Stimulated activated naive B cell treated with anti-CD40 and anti-IgM and Interleukin-4, amounts not matched to agents 10 μg/mL and 1 μg/mL and 100 μg/mL, for 72 hours (primary cell): ENCODE measurements around the gene HCRTR1.
"Not testable (repeated sequence)": the region's sequence is repeated elsewhere in the genome, so short reads cannot be mapped to it uniquely, and the experiment has no call there.

Source experiments
- ATAC-seq, 2 donors: fragments of 150-1000 bp; cut with Tn5 transposase; replicated peaks; 2 replicates each; pipeline ENCODE4 v1.10.0; 2021; ENCODE audit warnings: moderate library complexity in 1 of 2
- DNase-seq: peaks from one replicate; pipeline ENCODE4 v3.0.0; 2021
- H3K27ac Mint-ChIP-seq: one replicate; pipeline ENCODE4 v1.8.0; 2022; ENCODE audit warnings: mild to moderate bottlenecking, mixed read lengths
- H3K27me3 Mint-ChIP-seq, 2 donors: one replicate each; pipeline ENCODE4 v1.8.0; 2022; ENCODE audit warnings: mixed read lengths in 2 of 2
- H3K36me3 Mint-ChIP-seq, 2 donors: one replicate each; pipeline ENCODE4 v1.8.0; 2022; ENCODE audit warnings: mixed read lengths in 2 of 2, mild to moderate bottlenecking in 1 of 2
- H3K4me1 Mint-ChIP-seq, 2 donors: one replicate each; pipeline ENCODE4 v1.8.0; 2022; ENCODE audit warnings: mixed read lengths in 2 of 2, mild to moderate bottlenecking in 1 of 2
- H3K4me3 Mint-ChIP-seq, 2 donors: one replicate each; pipeline ENCODE4 v1.8.0; 2022; ENCODE audit warnings: mild to moderate bottlenecking in 2 of 2, mixed read lengths in 2 of 2, moderate library complexity in 1 of 2
- H3K9me3 Mint-ChIP-seq, 2 donors: one replicate each; pipeline ENCODE4 v1.8.0; 2022; ENCODE audit warnings: mixed read lengths in 2 of 2, mild to moderate bottlenecking in 1 of 2

Gene HCRTR1

DNA sequence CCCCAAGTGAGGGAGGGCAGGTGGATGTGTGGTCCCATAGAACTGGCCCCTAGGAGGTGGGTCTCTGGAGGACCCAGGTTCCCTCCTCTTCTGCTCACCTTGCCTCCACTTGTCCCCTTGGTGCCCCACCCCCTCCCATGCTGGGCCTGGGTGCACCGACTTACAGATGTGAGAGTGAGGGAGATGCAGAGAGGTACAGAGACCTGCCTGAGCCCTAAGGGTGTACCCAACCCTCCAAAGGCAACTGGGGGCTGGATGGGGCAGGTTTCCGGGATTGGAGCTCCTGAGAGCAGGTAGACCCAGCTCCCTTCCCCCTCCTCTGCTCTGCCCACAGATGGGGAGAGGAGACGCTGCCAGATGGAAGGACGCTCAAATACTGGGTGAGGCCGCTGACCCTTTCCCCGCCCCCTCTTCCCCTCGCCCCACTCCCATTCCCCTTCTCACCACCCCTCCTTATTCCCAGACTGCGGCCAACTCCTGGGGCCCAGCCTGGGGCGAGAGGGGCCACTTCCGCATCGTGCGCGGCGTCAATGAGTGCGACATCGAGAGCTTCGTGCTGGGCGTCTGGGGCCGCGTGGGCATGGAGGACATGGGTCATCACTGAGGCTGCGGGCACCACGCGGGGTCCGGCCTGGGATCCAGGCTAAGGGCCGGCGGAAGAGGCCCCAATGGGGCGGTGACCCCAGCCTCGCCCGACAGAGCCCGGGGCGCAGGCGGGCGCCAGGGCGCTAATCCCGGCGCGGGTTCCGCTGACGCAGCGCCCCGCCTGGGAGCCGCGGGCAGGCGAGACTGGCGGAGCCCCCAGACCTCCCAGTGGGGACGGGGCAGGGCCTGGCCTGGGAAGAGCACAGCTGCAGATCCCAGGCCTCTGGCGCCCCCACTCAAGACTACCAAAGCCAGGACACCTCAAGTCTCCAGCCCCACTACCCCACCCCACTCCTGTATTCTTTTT lies 30.8 kb upstream of the HCRTR1 start:
- peaks cover 22 to 26% of the 10 kb centered on the region in 2 donors for H3K27me3 Mint-ChIP-seq
- peaks cover 4 to 10% of the 10 kb centered on the region in 2 donors for H3K4me1 Mint-ChIP-seq
- H3K4me3 Mint-ChIP-seq, result no peak overlapping the region
- ATAC-seq, result no peak
- H3K36me3 Mint-ChIP-seq, result no peaks in the 10 kb centered on the region
- peak overlapping the region; percentile 5 for H3K27ac Mint-ChIP-seq
- H3K9me3 Mint-ChIP-seq, result no peaks in the 10 kb centered on the region
- no peak for DNase-seq

DNA sequence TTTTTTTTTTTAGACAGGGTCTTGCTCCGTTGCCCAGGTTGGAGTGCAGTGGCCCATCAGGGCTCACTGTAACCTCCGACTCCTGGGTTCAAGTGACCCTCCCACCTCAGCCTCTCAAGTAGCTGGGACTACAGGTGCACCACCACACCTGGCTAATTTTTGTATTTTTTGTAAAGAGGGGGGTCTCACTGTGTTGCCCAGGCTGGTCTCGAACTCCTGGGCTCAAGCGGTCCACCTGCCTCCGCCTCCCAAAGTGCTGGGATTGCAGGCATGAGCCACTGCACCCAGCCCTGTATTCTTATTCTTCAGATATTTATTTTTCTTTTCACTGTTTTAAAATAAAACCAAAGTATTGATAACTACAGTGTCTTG lies 30.2 kb upstream of the HCRTR1 start:
- not testable (repeated sequence) for H3K4me1 Mint-ChIP-seq, ATAC-seq, DNase-seq, H3K27ac Mint-ChIP-seq, H3K9me3 Mint-ChIP-seq, H3K4me3 Mint-ChIP-seq, H3K36me3 Mint-ChIP-seq
- peaks cover 22 to 30% of the 10 kb centered on the region in 2 donors for H3K27me3 Mint-ChIP-seq

DNA sequence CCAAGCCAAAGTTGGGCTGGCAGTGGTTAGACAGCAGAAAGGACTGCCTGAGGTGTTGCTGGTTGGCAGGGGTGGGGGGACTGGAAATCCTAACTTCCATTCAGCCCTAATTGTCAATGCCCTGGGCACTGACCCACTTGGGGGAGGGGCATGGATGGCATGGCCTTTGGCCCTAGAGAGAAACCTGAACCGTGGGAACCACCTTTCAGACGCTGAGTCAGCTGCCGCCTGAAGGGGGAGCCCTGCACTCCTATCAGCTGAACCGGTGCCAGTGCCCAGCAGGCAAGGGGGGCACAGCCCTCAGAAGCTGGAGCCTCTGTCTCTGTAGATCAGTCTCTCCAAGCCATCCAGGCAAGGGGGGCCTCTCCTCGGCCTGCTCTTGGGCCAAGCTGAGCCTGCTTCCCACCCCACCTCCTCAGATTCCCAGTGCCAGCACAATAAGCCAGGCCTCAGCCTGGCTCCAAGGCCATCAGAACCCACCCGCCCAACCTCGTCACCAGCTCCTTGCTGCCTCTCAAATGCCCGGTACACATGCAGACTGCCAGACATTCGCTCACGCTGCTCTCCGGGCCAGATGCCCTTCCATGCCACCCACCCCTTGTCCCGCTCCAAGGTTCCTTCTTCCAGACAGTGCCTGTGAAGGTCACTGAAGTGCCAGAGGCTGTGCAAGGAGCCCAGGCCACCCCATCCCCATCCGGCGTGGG lies 29.6 kb upstream of the HCRTR1 start:
- peaks cover 4 to 10% of the 10 kb centered on the region in 2 donors for H3K4me1 Mint-ChIP-seq
- H3K4me3 Mint-ChIP-seq, result peak overlapping the region in 1 of 2 donors; percentile 28
- H3K36me3 Mint-ChIP-seq, result no peaks in the 10 kb centered on the region
- no peaks in the 10 kb centered on the region for H3K9me3 Mint-ChIP-seq
- peak; percentile 51 for DNase-seq
- H3K27ac Mint-ChIP-seq, result no peak overlapping the region
- ATAC-seq, result peak; percentile 88 to 92
- H3K27me3 Mint-ChIP-seq, result peaks cover 22 to 30% of the 10 kb centered on the region in 2 donors

DNA sequence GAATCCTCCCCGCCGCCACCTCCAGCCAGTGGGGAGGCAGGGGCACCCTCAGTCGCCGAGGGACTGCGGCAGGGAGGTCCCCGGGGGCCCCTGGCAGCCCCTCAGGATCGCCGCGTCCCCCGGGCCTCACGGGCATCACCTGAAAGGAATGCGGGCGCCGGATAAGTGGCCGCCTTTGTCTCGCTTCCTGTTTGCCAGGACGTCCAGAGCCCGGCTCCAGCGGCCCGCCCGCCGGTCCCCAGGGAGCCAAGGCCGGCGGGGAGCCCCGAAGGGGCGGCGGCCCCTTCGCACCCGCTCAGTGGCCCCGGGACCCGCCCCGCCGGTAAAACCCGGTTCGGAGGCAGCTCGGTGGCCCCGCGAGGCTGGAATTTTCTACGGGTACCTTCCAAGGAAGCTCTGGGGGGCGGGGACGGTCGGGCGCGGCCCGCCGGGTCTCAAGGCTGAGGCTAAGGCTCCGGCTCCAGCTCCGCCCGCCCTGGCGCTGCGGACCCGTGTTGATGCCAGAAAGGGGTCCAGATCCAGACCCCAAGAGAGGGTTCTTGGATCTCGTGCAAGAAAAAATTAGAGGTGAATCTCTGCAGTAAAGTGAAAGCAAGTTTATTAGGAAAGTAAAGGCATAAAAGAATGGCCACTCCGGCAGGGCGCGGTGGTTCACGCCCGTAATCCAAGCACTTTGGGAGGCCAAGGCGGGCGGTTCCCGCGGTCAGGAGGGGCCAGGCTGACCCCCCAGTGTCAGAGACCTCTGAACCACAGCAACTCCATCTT lies 28.6 kb upstream of the HCRTR1 start:
- Mint-ChIP-seq H3K4me1 (peaks cover 4 to 12% of the 10 kb centered on the region in 2 donors), H3K27me3 (peaks cover 22 to 30% of the 10 kb centered on the region in 2 donors), H3K9me3 (no peaks in the 10 kb centered on the region), H3K4me3 (peak overlapping the region; percentile 22 to 32), H3K27ac (no peak overlapping the region), H3K36me3 (no peaks in the 10 kb centered on the region)
- ATAC-seq, result peak in 1 of 2 donors; percentile 22
- DNase-seq, result no peak

- Mint-ChIP-seq H3K9me3 (no peaks in the 10 kb centered on the region), H3K4me1 (peaks cover 9 to 23% of the 10 kb centered on the region in 2 donors), H3K36me3 (no peaks in the 10 kb centered on the region), H3K4me3 (no peak overlapping the region), H3K27ac (no peak overlapping the region), H3K27me3 (peaks cover 18 to 26% of the 10 kb centered on the region in 2 donors)
- ATAC-seq (no peak), DNase-seq (no peak)
Measured at GRCh38 chr1:31591425-31592093, 25.9 kb upstream of the HCRTR1 start.

DNA sequence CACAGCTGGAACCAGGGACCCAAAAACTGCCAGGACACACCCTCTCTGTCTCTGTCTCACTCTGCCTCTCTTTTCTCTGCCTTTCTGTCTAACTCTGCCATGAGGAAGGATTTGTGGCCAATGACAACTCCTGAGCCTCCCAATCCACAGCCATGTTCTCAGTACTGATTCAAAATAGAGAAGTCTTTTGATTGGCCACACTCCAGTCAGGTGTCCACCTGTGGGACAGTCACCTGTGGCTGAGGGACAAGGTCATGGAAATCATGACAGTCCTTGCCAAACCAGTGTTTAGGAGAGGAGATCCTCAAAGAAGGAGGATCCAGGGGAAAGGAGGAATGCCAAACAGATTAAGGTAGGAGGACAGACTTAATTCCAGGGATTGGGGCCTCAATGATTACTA lies 25.4 kb upstream of the HCRTR1 start:
- H3K27me3 Mint-ChIP-seq, result peaks cover 16 to 26% of the 10 kb centered on the region in 2 donors
- no peaks in the 10 kb centered on the region for H3K36me3 Mint-ChIP-seq
- DNase-seq (no peak), ATAC-seq (no peak)
- H3K4me1 Mint-ChIP-seq, result peaks cover 12 to 26% of the 10 kb centered on the region in 2 donors
- H3K4me3 Mint-ChIP-seq, result no peak overlapping the region
- no peak overlapping the region for H3K27ac Mint-ChIP-seq
- no peaks in the 10 kb centered on the region for H3K9me3 Mint-ChIP-seq

DNA sequence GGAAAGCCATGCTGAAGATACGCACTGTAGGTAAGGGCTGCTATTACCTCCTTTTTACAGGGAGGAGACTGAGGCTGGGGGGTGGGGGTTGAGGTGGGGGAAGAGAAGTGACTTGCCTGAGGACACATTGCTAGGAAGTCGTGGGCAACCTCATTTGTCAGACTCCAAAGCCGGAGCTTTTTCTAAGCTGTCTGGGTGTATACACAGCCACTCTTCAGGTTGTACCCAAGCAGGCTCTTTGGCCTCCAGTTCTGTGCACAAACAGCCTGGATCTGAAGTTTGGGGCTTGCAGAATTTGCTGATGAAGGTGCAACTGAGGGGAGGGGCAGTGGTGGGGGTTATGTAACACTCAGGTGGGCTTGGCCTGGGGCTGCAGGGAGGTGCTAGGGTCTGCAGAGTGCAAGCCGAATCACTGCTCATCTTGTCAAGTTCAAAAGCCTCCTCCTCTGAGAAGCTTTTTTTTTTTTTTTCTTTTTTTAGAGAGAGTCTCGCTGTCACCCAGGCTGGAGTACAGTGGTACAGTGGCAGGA lies 24.3 kb upstream of the HCRTR1 start:
- Mint-ChIP-seq H3K36me3 (no peaks in the 10 kb centered on the region), H3K9me3 (no peaks in the 10 kb centered on the region), H3K27me3 (peaks cover 10 to 21% of the 10 kb centered on the region in 2 donors), H3K4me3 (no peak overlapping the region), H3K4me1 (peaks cover 10 to 19% of the 10 kb centered on the region in 2 donors), H3K27ac (no peak overlapping the region)
- DNase-seq (no peak), ATAC-seq (no peak)

GRCh38 chr1:31593770-31594632 lies 23.5 kb upstream of the HCRTR1 start:
- Mint-ChIP-seq H3K36me3 (no peaks in the 10 kb centered on the region), H3K4me3 (no peak overlapping the region), H3K4me1 (peaks cover 9 to 17% of the 10 kb centered on the region in 2 donors), H3K27ac (no peak overlapping the region), H3K9me3 (no peaks in the 10 kb centered on the region), H3K27me3 (peaks cover 5 to 19% of the 10 kb centered on the region in 2 donors)
- peak; percentile 66 for DNase-seq
- ATAC-seq, result peak; percentile 97 to 98

GRCh38 chr1:31595836-31596736 lies 21.4 kb upstream of the HCRTR1 start:
- ATAC-seq (peak in 1 of 2 donors; percentile 35), DNase-seq (no peak)
- Mint-ChIP-seq H3K4me1 (peaks cover 16 to 27% of the 10 kb centered on the region in 2 donors), H3K36me3 (no peaks in the 10 kb centered on the region), H3K27me3 (peaks cover 0 to 9% of the 10 kb centered on the region in 2 donors), H3K9me3 (no peaks in the 10 kb centered on the region), H3K4me3 (no peak overlapping the region), H3K27ac (no peak overlapping the region)

DNA sequence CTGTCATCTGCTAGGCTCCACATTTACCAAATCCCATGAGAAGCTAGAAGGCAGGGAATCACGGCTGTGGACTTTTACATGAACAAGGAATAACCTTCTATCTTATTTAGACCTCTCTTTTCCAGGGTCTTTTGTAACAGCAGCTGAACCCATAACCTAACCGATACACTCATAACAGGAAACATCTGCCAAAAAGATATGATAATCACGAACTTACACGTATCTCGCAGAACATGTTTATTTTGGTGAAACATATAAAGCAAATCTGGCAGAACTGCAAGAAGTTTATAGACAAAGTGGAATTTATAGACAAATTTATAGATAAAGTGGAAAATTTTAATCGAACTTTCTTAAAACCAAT lies 20.8 kb upstream of the HCRTR1 start:
- peaks cover 0 to 4% of the 10 kb centered on the region in 2 donors for H3K27me3 Mint-ChIP-seq
- H3K27ac Mint-ChIP-seq, result no peak overlapping the region
- no peak overlapping the region for H3K4me3 Mint-ChIP-seq
- H3K36me3 Mint-ChIP-seq, result no peaks in the 10 kb centered on the region
- H3K4me1 Mint-ChIP-seq, result peaks cover 16 to 32% of the 10 kb centered on the region in 2 donors
- no peaks in the 10 kb centered on the region for H3K9me3 Mint-ChIP-seq
- ATAC-seq (peak in 1 of 2 donors; percentile 28), DNase-seq (no peak)

GRCh38 chr1:31598980-31599379 lies 18.5 kb upstream of the HCRTR1 start:
- H3K27ac Mint-ChIP-seq, result peak overlapping the region; percentile 73
- no peak overlapping the region for H3K4me3 Mint-ChIP-seq
- H3K27me3 Mint-ChIP-seq, result no peaks in the 10 kb centered on the region
- peaks cover 16 to 29% of the 10 kb centered on the region in 2 donors for H3K4me1 Mint-ChIP-seq
- ATAC-seq (no peak), DNase-seq (no peak)
- H3K9me3 Mint-ChIP-seq, result no peaks in the 10 kb centered on the region
- H3K36me3 Mint-ChIP-seq, result no peaks in the 10 kb centered on the region

- no peak overlapping the region for H3K27ac Mint-ChIP-seq
- no peaks in the 10 kb centered on the region for H3K9me3 Mint-ChIP-seq
- no peak for DNase-seq
- no peaks in the 10 kb centered on the region for H3K36me3 Mint-ChIP-seq
- H3K27me3 Mint-ChIP-seq, result no peaks in the 10 kb centered on the region
- no peak for ATAC-seq
- peaks cover 16 to 28% of the 10 kb centered on the region in 2 donors for H3K4me1 Mint-ChIP-seq
- H3K4me3 Mint-ChIP-seq, result no peak overlapping the region
Measured at GRCh38 chr1:31600641-31601040, 16.8 kb upstream of the HCRTR1 start.
